ENCODE results near the gene ZFR2.

GRCh38 chr19:3904233-3904632, 35.4 kb upstream of the ZFR2 start:
- TF ChIP-seq, protein P1, sequence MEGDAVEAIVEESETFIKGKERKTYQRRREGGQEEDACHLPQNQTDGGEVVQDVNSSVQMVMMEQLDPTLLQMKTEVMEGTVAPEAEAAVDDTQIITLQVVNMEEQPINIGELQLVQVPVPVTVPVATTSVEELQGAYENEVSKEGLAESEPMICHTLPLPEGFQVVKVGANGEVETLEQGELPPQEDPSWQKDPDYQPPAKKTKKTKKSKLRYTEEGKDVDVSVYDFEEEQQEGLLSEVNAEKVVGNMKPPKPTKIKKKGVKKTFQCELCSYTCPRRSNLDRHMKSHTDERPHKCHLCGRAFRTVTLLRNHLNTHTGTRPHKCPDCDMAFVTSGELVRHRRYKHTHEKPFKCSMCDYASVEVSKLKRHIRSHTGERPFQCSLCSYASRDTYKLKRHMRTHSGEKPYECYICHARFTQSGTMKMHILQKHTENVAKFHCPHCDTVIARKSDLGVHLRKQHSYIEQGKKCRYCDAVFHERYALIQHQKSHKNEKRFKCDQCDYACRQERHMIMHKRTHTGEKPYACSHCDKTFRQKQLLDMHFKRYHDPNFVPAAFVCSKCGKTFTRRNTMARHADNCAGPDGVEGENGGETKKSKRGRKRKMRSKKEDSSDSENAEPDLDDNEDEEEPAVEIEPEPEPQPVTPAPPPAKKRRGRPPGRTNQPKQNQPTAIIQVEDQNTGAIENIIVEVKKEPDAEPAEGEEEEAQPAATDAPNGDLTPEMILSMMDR (IDR thresholded peaks at IDR 0.05), result no peak
- TF ChIP-seq POLR2A (IDR thresholded peaks at IDR 0.05), result no peak
